K562 (cell line): ENCODE data around the gene YLPM1. TPM values are rescaled to one million over a fixed set of nuclear protein-coding genes. Genes with fewer than 3 reads are reported as not detected.

Source experiments
- ATAC-seq: fragments of 200-7000 bp; cut with Tn5 transposase; 3 replicates; pipeline ENCODE4 v1.9.1; 2020; ENCODE audit warnings: moderate library complexity
- BruUV-seq: library from RNA; stranded (reverse); fragments of 400-500 nt; replicated peaks from 2 replicates; lab custom pipeline; 2021; lab: Mats Ljungman, UMichigan
- CTCF ChIA-PET: fragments of 300-600 bp; formaldehyde crosslinking; extraction: SDS; loops from one replicate; lab custom pipeline; 2021; ENCODE audit warnings: low intra/inter-chr PET ratio; lab: Yijun Ruan, JAX
- POLR2A ChIA-PET: fragments of 300-600, 350-650 bp; sonication (Branson Sonifier 250); formaldehyde crosslinking; extraction: SDS; loops from one replicate; lab custom pipeline; 2021; ENCODE audit warnings: antibody characterized with exemption, inconsistent platforms; lab: Yijun Ruan, JAX
- DNase-seq, 4 experiments: peaks; one replicate each; pipeline versions ENCODE4 v3.0.0 to v3.0.0-alpha.2; 2011 to 2018; ENCODE audit warnings: low spot score in 3 of 4, mixed read lengths in 3 of 4; ENCODE audit errors: extremely low read depth in 1 of 4
- FAIRE-seq: peaks from 2 replicates; lab custom pipeline; 2011; peaks lifted over from hg19 to GRCh38; lab: Jason Lieb, UNC
- H2AFZ ChIP-seq: 2 replicates; pipeline ENCODE4 v1.6.0; 2011; ENCODE audit warnings: low read depth, low read length, control low read depth, inconsistent platforms
- H3K27ac ChIP-seq: fragments of 200-600 bp; 3 replicates; pipeline ENCODE4 v1.8.0; 2011; ENCODE audit warnings: low read depth, mild to moderate bottlenecking, control low read depth, inconsistent platforms, low read length, moderate library complexity, mixed read lengths; ENCODE audit errors: extremely low read depth
- H3K27me3 ChIP-seq, 2 experiments: fragments of 300-600 bp in 1 of 2; 2 replicates in 1 of 2; 3 replicates in 1 of 2; pipeline versions ENCODE4 v1.6.0 to v1.8.0; 2011; ENCODE audit warnings: inconsistent platforms in 2 of 2, low read length in 2 of 2, mild to moderate bottlenecking in 1 of 2, mixed read lengths in 1 of 2, moderate library complexity in 1 of 2; ENCODE audit not compliant: control insufficient read depth in 2 of 2, insufficient read depth in 2 of 2
- H3K36me3 ChIP-seq: fragments of 300-600 bp; 3 replicates; pipeline ENCODE4 v1.8.0; 2011; ENCODE audit warnings: mild to moderate bottlenecking, low read length, inconsistent platforms; ENCODE audit not compliant: control insufficient read depth, insufficient read depth
- H3K4me1 ChIP-seq, 2 experiments: fragments of 200-600 bp in 1 of 2; replicated peaks in 1 of 2; 2 replicates in 1 of 2; 3 replicates in 1 of 2; pipeline versions ENCODE4 v1.5.1 to v1.8.0; 2011; ENCODE audit warnings: inconsistent platforms in 2 of 2, low read length in 2 of 2, mild to moderate bottlenecking in 1 of 2, mixed read lengths in 1 of 2, moderate library complexity in 1 of 2; ENCODE audit not compliant: control insufficient read depth in 2 of 2, insufficient read depth in 2 of 2
- H3K4me2 ChIP-seq: 2 replicates; pipeline ENCODE4 v1.6.1; 2011; ENCODE audit warnings: low read length, control low read depth, inconsistent platforms, mixed read lengths; ENCODE audit not compliant: insufficient read depth
- H3K4me3 ChIP-seq: fragments of 200-600 bp; sonication (generic), shearing (Covaris generic); 2 replicates; pipeline ENCODE4 v1.5.1; 2016; ENCODE audit warnings: control low read depth, inconsistent platforms
- H3K79me2 ChIP-seq: fragments of 200-600 bp; 3 replicates; pipeline ENCODE4 v1.8.0; 2011; ENCODE audit warnings: low read length, inconsistent platforms; ENCODE audit not compliant: control insufficient read depth, insufficient read depth
- H3K9ac ChIP-seq, 2 experiments: 2 replicates each; pipeline versions ENCODE4 v1.6.0 to v1.6.1; 2011; ENCODE audit warnings: low read depth in 2 of 2, low read length in 2 of 2, control low read depth in 1 of 2, inconsistent platforms in 1 of 2, mild to moderate bottlenecking in 1 of 2, mixed read lengths in 1 of 2; ENCODE audit not compliant: insufficient read depth in 1 of 2
- H3K9me1 ChIP-seq: one replicate; pipeline ENCODE4 v1.6.0; 2011; ENCODE audit warnings: inconsistent platforms, mild to moderate bottlenecking, low read length, moderate library complexity; ENCODE audit not compliant: control insufficient read depth, insufficient read depth
- H3K9me3 ChIP-seq: replicated peaks from 2 replicates; pipeline ENCODE4 v1.5.1; 2011; ENCODE audit warnings: low read depth, low read length, inconsistent platforms; ENCODE audit not compliant: control insufficient read depth, insufficient read depth
- H4K20me1 ChIP-seq: replicated peaks from 2 replicates; pipeline ENCODE4 v1.6.1; 2011; ENCODE audit warnings: low read length, inconsistent platforms, mixed read lengths; ENCODE audit not compliant: control insufficient read depth, insufficient read depth
- AFF4 ChIP-seq: sonication (generic); formaldehyde crosslinking; IDR thresholded peaks from 2 replicates; pipeline ENCODE4 v1.8.0; 2023; ENCODE audit warnings: mild to moderate bottlenecking, missing genetic modification reagents
- BRD9 ChIP-seq: fragments of 450-650 bp; IDR thresholded peaks from 2 replicates; pipeline ENCODE4 v1.6.1; 2018; ENCODE audit warnings: low read depth; ENCODE audit not compliant: partially characterized antibody
- CBFA2T3 ChIP-seq: fragments of 450-650 bp; IDR thresholded peaks from 2 replicates; pipeline ENCODE4 v1.6.1; 2017
- CEBPB ChIP-seq: fragments of 450-650 bp; IDR thresholded peaks from 2 replicates; pipeline ENCODE4 v1.6.1; 2016; ENCODE audit warnings: missing genetic modification characterization, missing compliant biosample characterization
- COPS2 ChIP-seq: fragments of 450-650 bp; conservative IDR thresholded peaks from 2 replicates; pipeline ENCODE4 v1.6.1; 2016; ENCODE audit warnings: mild to moderate bottlenecking, moderate library complexity
- EGR1 ChIP-seq: fragments of 450-650 bp; conservative IDR thresholded peaks from 2 replicates; pipeline ENCODE4 v1.6.1; 2017; ENCODE audit warnings: mild to moderate bottlenecking
- FOXA1 ChIP-seq: fragments of 450-650 bp; IDR thresholded peaks from 2 replicates; pipeline ENCODE4 v1.6.1; 2016; ENCODE audit warnings: mild to moderate bottlenecking, borderline replicate concordance
- GATA2 ChIP-seq: sonication (generic); formaldehyde crosslinking; IDR thresholded peaks from 2 replicates; pipeline ENCODE4 v1.4.0; 2020; ENCODE audit warnings: mild to moderate bottlenecking, missing genetic modification reagents
- GTF2B ChIP-seq: IDR thresholded peaks from 2 replicates; pipeline ENCODE4 v1.6.1; 2011; ENCODE audit not compliant: insufficient read length; ENCODE audit errors: extremely low read depth
- HMGN3 ChIP-seq: IDR thresholded peaks from 2 replicates; pipeline ENCODE4 v1.6.1; 2011; ENCODE audit warnings: borderline replicate concordance, low read depth, mild to moderate bottlenecking, mixed read lengths, low read length; ENCODE audit not compliant: insufficient read length; ENCODE audit errors: extremely low read depth
- JUN ChIP-seq, 2 experiments: sonication (generic) in 1 of 2; formaldehyde crosslinking in 1 of 2; IDR thresholded peaks; 2 replicates each; pipeline versions ENCODE4 v1.6.1 to v1.8.0; 2012 to 2022; ENCODE audit warnings: borderline replicate concordance in 2 of 2, mild to moderate bottlenecking in 2 of 2, improper control_type of control experiment in 1 of 2, low read depth in 1 of 2, low read length in 1 of 2, missing genetic modification reagents in 1 of 2
- KLF1 ChIP-seq: fragments of 450-650 bp; IDR thresholded peaks from 2 replicates; pipeline ENCODE4 v1.6.1; 2016; ENCODE audit warnings: missing genetic modification characterization, missing compliant biosample characterization
- RBM25 ChIP-seq: fragments of 200-400 bp; formaldehyde crosslinking; IDR thresholded peaks from 2 replicates; pipeline ENCODE4 v1.6.1; 2018; ENCODE audit warnings: low read length, low read depth, moderate library complexity; ENCODE audit not compliant: severe bottlenecking
- ZBTB43 ChIP-seq: sonication (generic); formaldehyde crosslinking; IDR thresholded peaks from 2 replicates; pipeline ENCODE4 v1.8.0; 2023; ENCODE audit warnings: mild to moderate bottlenecking, missing genetic modification reagents
- ZNF408 ChIP-seq: fragments of 250-450 bp; sonication (Bioruptor Pico); IDR thresholded peaks from 2 replicates; pipeline ENCODE4 v1.4.0; 2020; ENCODE audit warnings: low read depth, mild to moderate bottlenecking, moderate library complexity
- WGBS: fragments of 100-300 bp; shearing (Covaris generic); methylation state at CpG from one replicate; pipeline ENCODE4 v1.1.6; 2016; ENCODE audit warnings: low coverage, mixed read lengths; ENCODE audit not compliant: insufficient coverage; ENCODE audit errors: missing lambda C conversion rate; 5-methylcytosine and 5-hydroxymethylcytosine counted together
- in situ Hi-C: fragments of 300-500 bp; cut with MboI; formaldehyde crosslinking; loops from 4 replicates; pipeline ENCODE4 v1.15.0; 2018; ENCODE audit warnings: inconsistent platforms, mixed read lengths
- intact Hi-C: fragments of 100-400 bp; cut with micrococcal nuclease; formaldehyde crosslinking; loops from 2 replicates; pipeline ENCODE4 v1.14.2; 2022
- polyA plus RNA-seq, 8 experiments: library from polyadenylated mRNA; depleted of rRNA in 4 of 8; stranded (reverse) in 5 of 8; unstranded in 3 of 8; fragments of >200 nt; fragmentation: Nextera tagmentation in 2 of 8; fragmentation: Illumina TruSeq in 1 of 8; extraction: Ambion mirVana in 2 of 8; extraction: Trizol in 1 of 8; gene quantifications; 2 replicates each; pipeline versions ENCODE4 v1.2.1 to v1.2.3, GENCODE V29; 2011 to 2014; ENCODE audit warnings: inconsistent platforms in 1 of 8, missing spikeins in 1 of 8
- total RNA-seq, 7 experiments: library from RNA; depleted of rRNA in 6 of 7; stranded (reverse); fragments of >200 nt in 6 of 7; fragmentation: Illumina TruSeq in 2 of 7; extraction: Trizol in 2 of 7; gene quantifications; 2 replicates each; pipeline versions ENCODE4 v1.2.1 to v1.2.3, GENCODE V29; 2011 to 2021; ENCODE audit warnings: low replicate concordance in 1 of 7
- TF ChIP-seq, protein P1 (sequence below): fragments of 450-650 bp; IDR thresholded peaks from 2 replicates; pipeline ENCODE4 v1.6.1; 2016; ENCODE audit warnings: borderline replicate concordance

YLPM1 gene
- total and polyA plus RNA-seq, 9 of the 15 experiments (the other 6 are each of a cell fraction or from before 2014, with no cell fraction given), result 7.2 to 32.7 (median 14.6) TPM

GRCh38 chr14:74732387-74732786 lies 30.7 kb upstream of the YLPM1 start:
- no peak for FAIRE-seq
- BruUV-seq, result no TSS peak
- in situ Hi-C loops (no loop called here), intact Hi-C loops (no loop called here)
- H3K36me3 ChIP-seq, result peaks cover 38% of the 10 kb centered on the region
- no peaks in the 10 kb centered on the region for H3K9me1 ChIP-seq
- ATAC-seq, result no peak
- no peaks in the 10 kb centered on the region for H3K27me3 ChIP-seq
- H3K4me1 ChIP-seq, result no peaks in the 10 kb centered on the region; a peak in 2 of 5 replicates
- H3K4me3 ChIP-seq, result no peak overlapping the region
- no peaks in the 10 kb centered on the region for H3K79me2 ChIP-seq
- H3K4me2 ChIP-seq, result no peak overlapping the region
- no peak overlapping the region for H3K9ac ChIP-seq
- ChIA-PET POLR2A (no interaction called here), CTCF (no interaction called here)
- DNase-seq, result no peak
- no peaks in the 10 kb centered on the region for H4K20me1 ChIP-seq
- WGBS, result 50% methylated on average over 1 of the region's 2 CpGs
- H3K9me3 ChIP-seq, result no peaks in the 10 kb centered on the region
- H3K27ac ChIP-seq, result no peak overlapping the region
- H2AFZ ChIP-seq, result no peak overlapping the region
- TF ChIP-seq BRD9 (no peak), JUN (IDR thresholded peaks at IDR 0.05; ENCODE audit: borderline replicate concordance, low read depth, low read length) (no peak), JUN (CRISPR knock-in tag; IDR thresholded peaks at IDR 0.05; ENCODE audit: borderline replicate concordance) (no peak), ZNF408 (CRISPR knock-in tag) (no peak), GTF2B (no peak), RBM25 (no peak), ZBTB43 (CRISPR knock-in tag) (no peak), FOXA1 (no peak), EGR1 (no peak), KLF1 (tag) (no peak), COPS2 (no peak), HMGN3 (no peak), CEBPB (tag) (no peak), GATA2 (CRISPR knock-in tag) (no peak), AFF4 (no peak), CBFA2T3 (no peak)
- TF ChIP-seq, protein P1, sequence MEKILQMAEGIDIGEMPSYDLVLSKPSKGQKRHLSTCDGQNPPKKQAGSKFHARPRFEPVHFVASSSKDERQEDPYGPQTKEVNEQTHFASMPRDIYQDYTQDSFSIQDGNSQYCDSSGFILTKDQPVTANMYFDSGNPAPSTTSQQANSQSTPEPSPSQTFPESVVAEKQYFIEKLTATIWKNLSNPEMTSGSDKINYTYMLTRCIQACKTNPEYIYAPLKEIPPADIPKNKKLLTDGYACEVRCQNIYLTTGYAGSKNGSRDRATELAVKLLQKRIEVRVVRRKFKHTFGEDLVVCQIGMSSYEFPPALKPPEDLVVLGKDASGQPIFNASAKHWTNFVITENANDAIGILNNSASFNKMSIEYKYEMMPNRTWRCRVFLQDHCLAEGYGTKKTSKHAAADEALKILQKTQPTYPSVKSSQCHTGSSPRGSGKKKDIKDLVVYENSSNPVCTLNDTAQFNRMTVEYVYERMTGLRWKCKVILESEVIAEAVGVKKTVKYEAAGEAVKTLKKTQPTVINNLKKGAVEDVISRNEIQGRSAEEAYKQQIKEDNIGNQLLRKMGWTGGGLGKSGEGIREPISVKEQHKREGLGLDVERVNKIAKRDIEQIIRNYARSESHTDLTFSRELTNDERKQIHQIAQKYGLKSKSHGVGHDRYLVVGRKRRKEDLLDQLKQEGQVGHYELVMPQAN, result no peak
